IMR-90 (cell line): ENCODE measurements around the gene PIEZO2. TPM values are rescaled to one million over a fixed set of nuclear protein-coding genes. Genes with fewer than 3 reads are reported as not detected.

Experiments
- ATAC-seq: fragments of 200-7000 bp; cut with Tn5 transposase; 2 replicates; pipeline ENCODE4 v1.9.1; 2020; ENCODE audit warnings: low read depth, mild to moderate bottlenecking, moderate library complexity
- BruUV-seq: library from RNA; stranded (reverse); fragments of 400-500 nt; replicated peaks from 2 replicates; lab custom pipeline; 2021; lab: Mats Ljungman, UMichigan
- CTCF ChIA-PET: fragments of 300-600 bp; formaldehyde crosslinking; extraction: SDS; loops from one replicate; lab custom pipeline; 2021; ENCODE audit warnings: antibody characterized with exemption; lab: Yijun Ruan, JAX
- POLR2A ChIA-PET: fragments of 300-600 bp; sonication (Branson Sonifier 250); formaldehyde crosslinking; loops from one replicate; lab custom pipeline; 2022; ENCODE audit warnings: antibody characterized with exemption; ENCODE audit not compliant: unreplicated experiment; lab: Charles Lee
- DNase-seq: peaks from one replicate; pipeline ENCODE4 v3.0.0; 2013
- H2AFZ ChIP-seq: replicated peaks from 2 replicates; pipeline ENCODE3; 2013; ENCODE audit warnings: low read length, mild to moderate bottlenecking; ENCODE audit not compliant: poor library complexity
- H2AK5ac ChIP-seq: 2 replicates; pipeline ENCODE4 v1.6.1; 2013; ENCODE audit warnings: low read depth, low read length, inconsistent platforms
- H2AK9ac ChIP-seq: replicated peaks from 2 replicates; pipeline ENCODE3; 2013; ENCODE audit warnings: mild to moderate bottlenecking, low read depth, low read length, moderate library complexity; ENCODE audit not compliant: poor library complexity
- H2BK120ac ChIP-seq: 2 replicates; pipeline ENCODE4 v1.6.1; 2013; ENCODE audit warnings: low read depth, low read length, inconsistent platforms
- H2BK15ac ChIP-seq: 3 replicates; pipeline ENCODE4 v1.6.1; 2013; ENCODE audit warnings: low read depth, low read length, inconsistent platforms
- H2BK20ac ChIP-seq: 2 replicates; pipeline ENCODE4 v1.6.1; 2013; ENCODE audit warnings: low read depth, mild to moderate bottlenecking, inconsistent platforms, low read length, moderate library complexity
- H2BK5ac ChIP-seq: 2 replicates; pipeline ENCODE4 v1.6.1; 2013; ENCODE audit warnings: mild to moderate bottlenecking, low read depth, low read length, inconsistent platforms; ENCODE audit not compliant: poor library complexity, severe bottlenecking
- H3K14ac ChIP-seq: replicated peaks from 2 replicates; pipeline ENCODE4 v1.6.1; 2013; ENCODE audit warnings: low read depth, low read length, inconsistent platforms
- H3K18ac ChIP-seq: 2 replicates; pipeline ENCODE4 v1.6.1; 2013; ENCODE audit warnings: low read depth, low read length, control low read depth
- H3K23ac ChIP-seq: 2 replicates; pipeline ENCODE4 v1.6.1; 2013; ENCODE audit warnings: low read depth, low read length, inconsistent platforms
- H3K27ac ChIP-seq: 2 replicates; pipeline ENCODE4 v1.5.1; 2013; ENCODE audit warnings: mild to moderate bottlenecking, control low read depth, low read length; ENCODE audit not compliant: insufficient read depth
- H3K27me3 ChIP-seq: 2 replicates; pipeline ENCODE4 v1.6.1; 2013; ENCODE audit warnings: low read length; ENCODE audit not compliant: control insufficient read depth, insufficient read depth
- H3K36me3 ChIP-seq: 2 replicates; pipeline ENCODE4 v1.6.1; 2013; ENCODE audit warnings: low read length, mixed read lengths; ENCODE audit not compliant: control insufficient read depth, insufficient read depth
- H3K4ac ChIP-seq: 2 replicates; pipeline ENCODE4 v1.6.1; 2013; ENCODE audit warnings: low read depth, low read length, inconsistent platforms
- H3K4me1 ChIP-seq: 2 replicates; pipeline ENCODE4 v1.6.1; 2013; ENCODE audit warnings: low read length, mixed read lengths; ENCODE audit not compliant: control insufficient read depth, insufficient read depth
- H3K4me2 ChIP-seq: 2 replicates; pipeline ENCODE4 v1.6.1; 2013; ENCODE audit warnings: low read depth, mild to moderate bottlenecking, control low read depth, low read length, moderate library complexity
- H3K4me3 ChIP-seq: 2 replicates; pipeline ENCODE4 v1.5.1; 2013; ENCODE audit warnings: low read depth, mild to moderate bottlenecking, control low read depth, low read length, moderate library complexity; ENCODE audit not compliant: insufficient read depth
- H3K56ac ChIP-seq: 2 replicates; pipeline ENCODE4 v1.6.1; 2013; ENCODE audit warnings: low read length, inconsistent platforms; ENCODE audit not compliant: insufficient read depth; ENCODE audit errors: extremely low read depth
- H3K79me1 ChIP-seq, 2 experiments: 2 replicates each; pipeline ENCODE4 v1.6.1; 2013; ENCODE audit warnings: low read length in 2 of 2, inconsistent platforms in 1 of 2, low read depth in 1 of 2
- H3K9ac ChIP-seq: 2 replicates; pipeline ENCODE4 v1.6.1; 2013; ENCODE audit warnings: low read depth, low read length, control low read depth
- H3K9me1 ChIP-seq: 2 replicates; pipeline ENCODE4 v1.6.1; 2013; ENCODE audit warnings: low read length, inconsistent platforms; ENCODE audit not compliant: insufficient read depth
- H3K9me3 ChIP-seq: 2 replicates; pipeline ENCODE4 v1.6.1; 2013; ENCODE audit warnings: low read length; ENCODE audit not compliant: control insufficient read depth, insufficient read depth
- H4K20me1 ChIP-seq: 2 replicates; pipeline ENCODE4 v1.6.1; 2013; ENCODE audit warnings: low read length, inconsistent platforms; ENCODE audit not compliant: insufficient read depth
- H4K5ac ChIP-seq: 2 replicates; pipeline ENCODE4 v1.6.1; 2013; ENCODE audit warnings: mild to moderate bottlenecking, low read depth, low read length, control low read depth
- H4K8ac ChIP-seq, 2 experiments: 2 replicates each; pipeline ENCODE4 v1.6.1; 2013; ENCODE audit warnings: low read depth in 2 of 2, low read length in 2 of 2, control low read depth in 1 of 2, inconsistent platforms in 1 of 2
- H4K91ac ChIP-seq: 2 replicates; pipeline ENCODE4 v1.6.1; 2013; ENCODE audit warnings: low read depth, low read length, inconsistent platforms; ENCODE audit not compliant: insufficient read depth
- BHLHE40 ChIP-seq: fragments of 150-350 bp; IDR thresholded peaks from 2 replicates; pipeline ENCODE4 v1.6.1; 2016; ENCODE audit warnings: mild to moderate bottlenecking, low read depth, low read length
- CEBPB ChIP-seq: IDR thresholded peaks from 2 replicates; pipeline ENCODE4 v1.6.1; 2012; ENCODE audit warnings: low read depth, low read length, improper control_type of control experiment
- CHD1 ChIP-seq: IDR thresholded peaks from 2 replicates; pipeline ENCODE4 v1.6.1; 2012; ENCODE audit warnings: low read depth, low read length, improper control_type of control experiment
- CTCF ChIP-seq: conservative IDR thresholded peaks from 2 replicates; pipeline ENCODE4 v1.5.1; 2012; ENCODE audit warnings: mild to moderate bottlenecking, low read depth, low read length, improper control_type of control experiment
- ELK1 ChIP-seq: fragments of 150-350 bp; IDR thresholded peaks from 2 replicates; pipeline ENCODE4 v1.6.1; 2016; ENCODE audit warnings: low read depth, mild to moderate bottlenecking, low read length, moderate library complexity, borderline replicate concordance
- FOS ChIP-seq: fragments of 150-350 bp; IDR thresholded peaks from 2 replicates; pipeline ENCODE4 v1.6.1; 2016; ENCODE audit warnings: low read depth, low read length
- MAFK ChIP-seq: IDR thresholded peaks from 2 replicates; pipeline ENCODE4 v1.6.1; 2012; ENCODE audit warnings: low read depth, low read length, improper control_type of control experiment
- MAZ ChIP-seq: IDR thresholded peaks from 2 replicates; pipeline ENCODE4 v1.6.1; 2012; ENCODE audit warnings: low read depth, mild to moderate bottlenecking, low read length, improper control_type of control experiment, moderate library complexity, borderline replicate concordance
- MXI1 ChIP-seq: IDR thresholded peaks from 2 replicates; pipeline ENCODE4 v1.6.1; 2012; ENCODE audit warnings: low read depth, mild to moderate bottlenecking, low read length, moderate library complexity, borderline replicate concordance
- NFE2L2 ChIP-seq: fragments of 150-350 bp; IDR thresholded peaks from 2 replicates; pipeline ENCODE4 v1.6.1; 2016; ENCODE audit warnings: low read depth, mild to moderate bottlenecking, low read length
- POLR2A ChIP-seq: IDR thresholded peaks from 2 replicates; pipeline ENCODE4 v1.6.1; 2012; ENCODE audit warnings: mild to moderate bottlenecking, low read depth, low read length
- RAD21 ChIP-seq: IDR thresholded peaks from 2 replicates; pipeline ENCODE4 v1.6.1; 2012; ENCODE audit warnings: low read length, improper control_type of control experiment
- RCOR1 ChIP-seq: IDR thresholded peaks from 2 replicates; pipeline ENCODE4 v1.6.1; 2012; ENCODE audit warnings: mild to moderate bottlenecking, low read length, improper control_type of control experiment; ENCODE audit not compliant: insufficient replicate concordance
- RFX5 ChIP-seq: IDR thresholded peaks from 2 replicates; pipeline ENCODE4 v1.8.0; 2012; ENCODE audit warnings: low read depth, mild to moderate bottlenecking, low read length, moderate library complexity
- SMC3 ChIP-seq: fragments of 150-350 bp; IDR thresholded peaks from 2 replicates; pipeline ENCODE4 v1.6.1; 2016; ENCODE audit warnings: low read depth, mild to moderate bottlenecking, antibody characterized with exemption, low read length, moderate library complexity
- USF2 ChIP-seq: fragments of 150-350 bp; IDR thresholded peaks from 2 replicates; pipeline ENCODE4 v1.6.1; 2017; ENCODE audit warnings: mild to moderate bottlenecking, antibody characterized with exemption, low read length, low read depth
- WGBS, 2 experiments: methylation state at CpG; one replicate each; pipeline versions ENCODE4 v1.1.5 to v1.1.7; 2013; ENCODE audit warnings: missing lambda C conversion rate in 2 of 2; ENCODE audit not compliant: insufficient read length in 1 of 2; ENCODE audit errors: extremely low coverage in 2 of 2; 5-methylcytosine and 5-hydroxymethylcytosine counted together
- dilution Hi-C: fragments of 300-500 bp; cut with HindIII; formaldehyde crosslinking; loops from one replicate; pipeline ENCODE4 v1.14.3; 2018; ENCODE audit warnings: low sequenced_read_pairs; ENCODE audit not compliant: unreplicated experiment
- in situ Hi-C: fragments of 300-500 bp; cut with MboI; formaldehyde crosslinking; loops from 3 replicates; pipeline ENCODE4 v1.14.3; 2019; ENCODE audit warnings: low sequenced_read_pairs, inconsistent platforms, mixed read lengths
- intact Hi-C: fragments of 100-400 bp; cut with micrococcal nuclease; formaldehyde crosslinking; loops from 2 replicates; pipeline ENCODE4 v1.10.0; 2022
- polyA plus RNA-seq, 3 experiments: library from polyadenylated mRNA; depleted of rRNA; stranded (reverse); fragments of >200 nt; gene quantifications; 2 replicates each; pipeline ENCODE4 v1.2.3, GENCODE V29; 2012; ENCODE audit warnings: low replicate concordance in 1 of 3
- total RNA-seq: library from RNA; depleted of rRNA; stranded (reverse); fragments of >200 nt; gene quantifications from 2 replicates; pipeline ENCODE4 v1.2.3, GENCODE V29; 2012

The PIEZO2 gene
- total and polyA plus RNA-seq, 2 of the 4 experiments (the other 2 are of a cell fraction): 2.4 to 4.1 TPM

GRCh38 chr18:10768221-10768620 is 381.1 kb downstream of the PIEZO2 start:
- H3K9ac ChIP-seq: no peak overlapping the region
- H3K4ac ChIP-seq: no peak overlapping the region
- H3K9me3 ChIP-seq: no peaks in the 10 kb centered on the region
- no peak for DNase-seq
- no peak overlapping the region for H2AK9ac ChIP-seq
- H2BK120ac ChIP-seq: no peak overlapping the region
- no peaks in the 10 kb centered on the region for H3K9me1 ChIP-seq
- H4K20me1 ChIP-seq: no peaks in the 10 kb centered on the region
- 69% methylated on average over 2 of the region's 5 CpGs; no CpG with 5 or more reads in 1 of the 2 experiments for WGBS, 2 experiments
- H2AFZ ChIP-seq: no peak overlapping the region
- BruUV-seq: no TSS peak
- no peak overlapping the region for H4K91ac ChIP-seq
- peaks cover 2% of the 10 kb centered on the region; the same call in 1 of the 2 replicates for H3K4me1 ChIP-seq
- ChIA-PET CTCF (interaction anchor here (0.6 kb wide), 1 partner anchor 8 kb away, joined by 3 read pairs; no protein-coding TSS in a partner anchor), POLR2A (no interaction called here)
- H3K27me3 ChIP-seq: no peaks in the 10 kb centered on the region
- H2BK15ac ChIP-seq: no peak overlapping the region
- H2BK20ac ChIP-seq: no peak overlapping the region
- H3K56ac ChIP-seq: no peak overlapping the region
- in situ Hi-C loops: no loop called here
- TF ChIP-seq RFX5 (no peak), SMC3 (no peak), BHLHE40 (no peak), ELK1 (no peak), CHD1 (no peak), MXI1 (no peak), CEBPB (no peak), MAZ (no peak), RCOR1 (no peak), NFE2L2 (no peak), FOS (no peak), MAFK (no peak), RAD21 (no peak), POLR2A (no peak), USF2 (no peak), CTCF (no peak)
- no peak for ATAC-seq
- no peak overlapping the region for H2AK5ac ChIP-seq
- no peak overlapping the region for H3K4me3 ChIP-seq
- intact Hi-C loops: no loop called here
- H4K8ac ChIP-seq: no peak overlapping the region
- H4K5ac ChIP-seq: no peak overlapping the region
- no peak overlapping the region for H3K18ac ChIP-seq
- H3K4me2 ChIP-seq: no peak overlapping the region
- no peak overlapping the region for H3K14ac ChIP-seq
- dilution Hi-C loops: no loop called here
- peaks cover 9% of the 10 kb centered on the region; the same call in 1 of the 2 replicates for H3K36me3 ChIP-seq
- H3K27ac ChIP-seq: no peak overlapping the region
- no peak overlapping the region for H2BK5ac ChIP-seq
- H3K23ac ChIP-seq: no peak overlapping the region
- H3K79me1 ChIP-seq: no peaks in the 10 kb centered on the region
